ENCODE results near the gene PARD3.

DNA sequence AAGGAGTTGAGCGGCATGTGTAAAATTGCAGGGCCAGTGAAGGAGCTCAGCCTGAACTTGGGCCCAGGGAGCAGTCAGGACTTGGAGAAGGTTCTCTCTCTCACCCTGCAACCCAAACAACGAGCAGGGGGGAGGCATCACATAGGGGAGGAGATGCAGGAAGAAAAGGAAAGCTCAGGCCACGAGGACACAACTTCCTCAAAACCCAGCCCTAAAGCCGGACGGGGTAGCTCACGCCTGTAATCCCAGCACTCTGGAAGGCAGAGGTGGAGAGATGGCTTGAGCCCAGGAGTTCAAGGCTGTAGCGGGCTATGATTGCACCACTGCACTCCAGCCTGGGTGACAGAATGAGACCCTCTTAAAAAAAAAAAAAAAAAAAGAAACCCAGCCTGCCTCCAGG, 629.1 kb downstream of the PARD3 start:
- TF ChIP-seq POLR2A (IDR thresholded peaks at IDR 0.05) (no peak), EP300 (IDR thresholded peaks at IDR 0.05) (no peak)
- TF ChIP-seq, protein P1, sequence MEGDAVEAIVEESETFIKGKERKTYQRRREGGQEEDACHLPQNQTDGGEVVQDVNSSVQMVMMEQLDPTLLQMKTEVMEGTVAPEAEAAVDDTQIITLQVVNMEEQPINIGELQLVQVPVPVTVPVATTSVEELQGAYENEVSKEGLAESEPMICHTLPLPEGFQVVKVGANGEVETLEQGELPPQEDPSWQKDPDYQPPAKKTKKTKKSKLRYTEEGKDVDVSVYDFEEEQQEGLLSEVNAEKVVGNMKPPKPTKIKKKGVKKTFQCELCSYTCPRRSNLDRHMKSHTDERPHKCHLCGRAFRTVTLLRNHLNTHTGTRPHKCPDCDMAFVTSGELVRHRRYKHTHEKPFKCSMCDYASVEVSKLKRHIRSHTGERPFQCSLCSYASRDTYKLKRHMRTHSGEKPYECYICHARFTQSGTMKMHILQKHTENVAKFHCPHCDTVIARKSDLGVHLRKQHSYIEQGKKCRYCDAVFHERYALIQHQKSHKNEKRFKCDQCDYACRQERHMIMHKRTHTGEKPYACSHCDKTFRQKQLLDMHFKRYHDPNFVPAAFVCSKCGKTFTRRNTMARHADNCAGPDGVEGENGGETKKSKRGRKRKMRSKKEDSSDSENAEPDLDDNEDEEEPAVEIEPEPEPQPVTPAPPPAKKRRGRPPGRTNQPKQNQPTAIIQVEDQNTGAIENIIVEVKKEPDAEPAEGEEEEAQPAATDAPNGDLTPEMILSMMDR (IDR thresholded peaks at IDR 0.05): no peak
